K562 (cell line): Measurements from ENCODE around the gene DSPP.

Experiments
- CREB1 ChIP-seq, 2 experiments: sonication (generic) in 1 of 2; formaldehyde crosslinking in 1 of 2; IDR thresholded peaks; 2 replicates each; pipeline versions ENCODE4 v1.6.1 to v1.8.0; 2012 to 2022; ENCODE audit warnings: inconsistent platforms in 1 of 2, mild to moderate bottlenecking in 1 of 2, missing genetic modification reagents in 1 of 2, moderate library complexity in 1 of 2
- ELF1 ChIP-seq: fragments of 200-800 bp; sonication (Bioruptor generic); IDR thresholded peaks from 2 replicates; pipeline ENCODE4 v1.6.1; 2016; ENCODE audit warnings: missing genetic modification characterization, missing compliant biosample characterization
- MAZ ChIP-seq, 2 experiments: fragments of 450-650 bp in 1 of 2; sonication (generic) in 1 of 2; formaldehyde crosslinking; IDR thresholded peaks in 1 of 2; conservative IDR thresholded peaks in 1 of 2; 2 replicates each; pipeline versions ENCODE4 v1.4.0 to v1.5.0; 2020; ENCODE audit warnings: mild to moderate bottlenecking in 1 of 2, missing genetic modification reagents in 1 of 2
- PCBP1 ChIP-seq: fragments of 200-400 bp; formaldehyde crosslinking; IDR thresholded peaks from 2 replicates; pipeline ENCODE4 v1.6.1; 2018; ENCODE audit warnings: mild to moderate bottlenecking, low read depth, low read length; ENCODE audit not compliant: poor library complexity, severe bottlenecking
- TF ChIP-seq, protein P1 (sequence below): sonication (generic); formaldehyde crosslinking; IDR thresholded peaks from 2 replicates; pipeline ENCODE4 v1.8.1; 2023; ENCODE audit warnings: mild to moderate bottlenecking, missing genetic modification reagents, moderate library complexity

DNA sequence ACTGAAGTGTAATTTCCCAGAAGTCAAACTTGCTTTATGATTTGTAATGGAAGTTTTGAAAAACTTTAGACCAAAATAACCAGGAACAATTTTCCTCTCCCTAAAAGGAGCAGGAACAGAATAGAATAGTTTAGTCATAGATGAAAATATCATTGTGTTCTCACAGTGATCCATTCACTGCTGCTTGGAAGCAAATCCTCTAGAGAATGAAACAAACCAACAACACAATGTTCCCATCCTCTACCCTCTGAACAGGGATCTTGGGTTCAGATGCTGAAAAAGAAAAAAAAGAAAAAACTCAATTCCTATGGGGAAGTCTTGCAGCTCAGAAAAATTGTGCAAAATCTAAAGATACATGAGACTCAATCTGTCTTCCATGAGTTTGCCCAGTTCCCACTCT lies 12.2 kb downstream of the DSPP start:
- TF ChIP-seq, protein P1, sequence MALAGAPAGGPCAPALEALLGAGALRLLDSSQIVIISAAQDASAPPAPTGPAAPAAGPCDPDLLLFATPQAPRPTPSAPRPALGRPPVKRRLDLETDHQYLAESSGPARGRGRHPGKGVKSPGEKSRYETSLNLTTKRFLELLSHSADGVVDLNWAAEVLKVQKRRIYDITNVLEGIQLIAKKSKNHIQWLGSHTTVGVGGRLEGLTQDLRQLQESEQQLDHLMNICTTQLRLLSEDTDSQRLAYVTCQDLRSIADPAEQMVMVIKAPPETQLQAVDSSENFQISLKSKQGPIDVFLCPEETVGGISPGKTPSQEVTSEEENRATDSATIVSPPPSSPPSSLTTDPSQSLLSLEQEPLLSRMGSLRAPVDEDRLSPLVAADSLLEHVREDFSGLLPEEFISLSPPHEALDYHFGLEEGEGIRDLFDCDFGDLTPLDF (CRISPR knock-in tag), result no peak
- TF ChIP-seq ELF1, result no peak
- TF ChIP-seq MAZ (CRISPR knock-in tag; conservative IDR thresholded peaks at IDR 0.05 in 1 of 2, IDR thresholded peaks at IDR 0.05 in 1 of 2), result no peak
- no peak for TF ChIP-seq PCBP1
- no peak for TF ChIP-seq CREB1 (IDR thresholded peaks at IDR 0.05)
- no peak for TF ChIP-seq CREB1 (CRISPR knock-in tag; IDR thresholded peaks at IDR 0.05)
